ENCODE data around the gene MAGED1. TPM values are rescaled to one million over a fixed set of nuclear protein-coding genes. Genes with fewer than 3 reads are reported as not detected.
A peak's percentile ranks its signal among the peaks of the same experiment; 100 is the strongest.

The MAGED1 gene
- total and polyA plus RNA-seq, 3 donors from 2014 or later, result 177 to 338 (median 231) TPM

- peak; percentile 14 for DNase-seq
- Histone ChIP-seq H3K9me3 (no peaks in the 10 kb centered on the region), H3K27me3 (no peaks in the 10 kb centered on the region), H3K36me3 (ENCODE audit: low read depth, missing control alignments) (no peaks in the 10 kb centered on the region), H3K27ac (no peak overlapping the region), H3K4me1 (no peaks in the 10 kb centered on the region), H3K4me3 (no peak overlapping the region)
- 31 to 47% methylated on average over 2 to 3 of the region's 3 CpGs for WGBS, 2 donors
- intact Hi-C loops (cut with DNase I; ENCODE audit: low total_unique reads), result no loop called here
- TF ChIP-seq, protein P1, sequence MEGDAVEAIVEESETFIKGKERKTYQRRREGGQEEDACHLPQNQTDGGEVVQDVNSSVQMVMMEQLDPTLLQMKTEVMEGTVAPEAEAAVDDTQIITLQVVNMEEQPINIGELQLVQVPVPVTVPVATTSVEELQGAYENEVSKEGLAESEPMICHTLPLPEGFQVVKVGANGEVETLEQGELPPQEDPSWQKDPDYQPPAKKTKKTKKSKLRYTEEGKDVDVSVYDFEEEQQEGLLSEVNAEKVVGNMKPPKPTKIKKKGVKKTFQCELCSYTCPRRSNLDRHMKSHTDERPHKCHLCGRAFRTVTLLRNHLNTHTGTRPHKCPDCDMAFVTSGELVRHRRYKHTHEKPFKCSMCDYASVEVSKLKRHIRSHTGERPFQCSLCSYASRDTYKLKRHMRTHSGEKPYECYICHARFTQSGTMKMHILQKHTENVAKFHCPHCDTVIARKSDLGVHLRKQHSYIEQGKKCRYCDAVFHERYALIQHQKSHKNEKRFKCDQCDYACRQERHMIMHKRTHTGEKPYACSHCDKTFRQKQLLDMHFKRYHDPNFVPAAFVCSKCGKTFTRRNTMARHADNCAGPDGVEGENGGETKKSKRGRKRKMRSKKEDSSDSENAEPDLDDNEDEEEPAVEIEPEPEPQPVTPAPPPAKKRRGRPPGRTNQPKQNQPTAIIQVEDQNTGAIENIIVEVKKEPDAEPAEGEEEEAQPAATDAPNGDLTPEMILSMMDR (IDR thresholded peaks at IDR 0.05), result no peak
- TF ChIP-seq POLR2A (IDR thresholded peaks at IDR 0.05), result no peak
These were observed 38.2 kb downstream of the MAGED1 start for GRCh38 chrX:51931566-51932150.

Small RNA genes lying within 50 kb of the gene (small RNA-seq; reads per million reads assigned to genes)
- 0 reads per million in 2 donors for gene AL929410.2
- gene RNU6-504P, result 0 reads per million in 2 donors

Other genes starting within 250 kb of the MAGED1 start
- gene CENPVL2, start 210.8 kb upstream of the MAGED1 start, total RNA-seq, result 10 to 100 TPM in 1 of 2 donors, 1 to 10 TPM in 1; 5.9 to 11.1 TPM
- gene CENPVL2, start 210.8 kb upstream of the MAGED1 start, polyA plus RNA-seq (ENCODE audit: insufficient read depth, low read depth, low replicate concordance), result 1.1 TPM
- 1 to 10 TPM in 1 of 2 donors, not detected in 1; 5.9 TPM for gene CENPVL1, start 183.1 kb upstream of the MAGED1 start, total RNA-seq
- 1.1 TPM for gene CENPVL1, start 183.1 kb upstream of the MAGED1 start, polyA plus RNA-seq (ENCODE audit: insufficient read depth, low read depth, low replicate concordance)
- gene GSPT2, start 150.2 kb upstream of the MAGED1 start, total RNA-seq, result 10 to 100 TPM; 25.0 to 25.7 TPM
- gene GSPT2, start 150.2 kb upstream of the MAGED1 start, polyA plus RNA-seq (ENCODE audit: insufficient read depth, low read depth, low replicate concordance), result 24.3 TPM
- gene MAGED4B, start 175.6 kb downstream of the MAGED1 start, total RNA-seq, result 1 to 10 TPM; 5.1 to 5.5 TPM
- 4.3 TPM for gene MAGED4B, start 175.6 kb downstream of the MAGED1 start, polyA plus RNA-seq (ENCODE audit: insufficient read depth, low read depth, low replicate concordance)